GM12878 (cell line): ENCODE results near the gene FUCA2. TPM values are rescaled to one million over a fixed set of nuclear protein-coding genes. Genes with fewer than 3 reads are reported as not detected.

ENCODE experiments used
- ATAC-seq: fragments of 200-7000 bp; cut with Tn5 transposase; 3 replicates; pipeline ENCODE4 v1.9.1; 2020; ENCODE audit warnings: mild to moderate bottlenecking, moderate library complexity
- BruUV-seq: library from RNA; stranded (reverse); fragments of 400-500 nt; replicated peaks from 2 replicates; lab custom pipeline; 2021; lab: Mats Ljungman, UMichigan
- CTCF ChIA-PET: fragments of 300-600 bp; sonication (Branson Sonifier 250); formaldehyde crosslinking; extraction: SDS; loops from one replicate; lab custom pipeline; 2021; ENCODE audit warnings: inconsistent platforms; lab: Yijun Ruan, JAX
- POLR2A ChIA-PET: fragments of 350-600 bp; formaldehyde crosslinking; extraction: SDS; loops from one replicate; lab custom pipeline; 2021; ENCODE audit warnings: inconsistent platforms; lab: Charles Lee
- RAD21 ChIA-PET: fragments of 300-600 bp; sonication (Branson Sonifier 250); formaldehyde crosslinking; loops from one replicate; lab custom pipeline; 2023; ENCODE audit warnings: antibody characterized with exemption; ENCODE audit not compliant: unreplicated experiment; lab: Charles Lee
- SMC1A ChIA-PET: fragments of 300-600 bp; sonication (Branson Sonifier 250); formaldehyde crosslinking; loops from one replicate; lab custom pipeline; 2023; ENCODE audit not compliant: unreplicated experiment, uncharacterized antibody; lab: Charles Lee
- DNase-seq: peaks from one replicate; pipeline ENCODE4 v3.0.0-alpha.2; 2011; ENCODE audit warnings: low read depth, low spot score
- FAIRE-seq: peaks from 3 replicates; lab custom pipeline; 2011; peaks lifted over from hg19 to GRCh38; lab: Jason Lieb, UNC
- H2AFZ ChIP-seq: 2 replicates; pipeline ENCODE4 v1.6.0; 2011; ENCODE audit warnings: low read depth, low read length, control low read depth; ENCODE audit not compliant: control insufficient read depth
- H3K27ac ChIP-seq: 2 replicates; pipeline ENCODE4 v1.5.1; 2011; ENCODE audit warnings: control low read depth; ENCODE audit not compliant: control insufficient read depth, insufficient read depth
- H3K27me3 ChIP-seq, 2 experiments: replicated peaks in 1 of 2; 2 replicates each; pipeline versions ENCODE4 v1.6.0 to v1.6.1; 2011; ENCODE audit warnings: low read length in 1 of 2; ENCODE audit not compliant: control insufficient read depth in 2 of 2, insufficient read depth in 2 of 2
- H3K36me3 ChIP-seq, 2 experiments: 2 replicates each; pipeline ENCODE4 v1.5.1; 2011; ENCODE audit warnings: low read length in 1 of 2; ENCODE audit not compliant: control insufficient read depth in 2 of 2, insufficient read depth in 2 of 2
- H3K4me1 ChIP-seq: 2 replicates; pipeline ENCODE4 v1.6.1; 2011; ENCODE audit warnings: mild to moderate bottlenecking, low read length, moderate library complexity, mixed read lengths; ENCODE audit not compliant: control insufficient read depth, insufficient read depth
- H3K4me2 ChIP-seq: 2 replicates; pipeline ENCODE4 v1.6.0; 2011; ENCODE audit warnings: control low read depth; ENCODE audit not compliant: control insufficient read depth, insufficient read depth
- H3K4me3 ChIP-seq: fragments of 200-600 bp; sonication (generic); 2 replicates; pipeline ENCODE4 v1.5.1; 2016
- H3K79me2 ChIP-seq: 2 replicates; pipeline ENCODE4 v1.6.0; 2011; ENCODE audit warnings: low read length; ENCODE audit not compliant: control insufficient read depth, insufficient read depth
- H3K9ac ChIP-seq: 2 replicates; pipeline ENCODE4 v1.8.0; 2011; ENCODE audit warnings: low read length, control low read depth, mixed read lengths; ENCODE audit not compliant: control insufficient read depth, insufficient read depth
- H3K9me3 ChIP-seq: replicated peaks from 3 replicates; pipeline ENCODE4 v1.5.1; 2011; ENCODE audit warnings: mild to moderate bottlenecking, low read length; ENCODE audit not compliant: control insufficient read depth, insufficient read depth
- H4K20me1 ChIP-seq: 2 replicates; pipeline ENCODE4 v1.6.0; 2011; ENCODE audit not compliant: control insufficient read depth, insufficient read depth
- ASH2L ChIP-seq: fragments of 300-600, 200-600 bp; sonication (generic); IDR thresholded peaks from 2 replicates; pipeline ENCODE4 v1.6.1; 2017; ENCODE audit warnings: low read depth, mild to moderate bottlenecking, borderline replicate concordance
- CBX5 ChIP-seq: sonication (generic); IDR thresholded peaks from 2 replicates; pipeline ENCODE4 v1.6.1; 2016; ENCODE audit warnings: low read depth, moderate library complexity, mild to moderate bottlenecking, inconsistent platforms
- ESRRA ChIP-seq: IDR thresholded peaks from 2 replicates; pipeline ENCODE4 v1.6.1; 2012; ENCODE audit warnings: mild to moderate bottlenecking, low read length, improper control_type of control experiment
- IKZF1 ChIP-seq: fragments of 450-650 bp; conservative IDR thresholded peaks from 2 replicates; pipeline ENCODE4 v1.6.1; 2017; ENCODE audit warnings: antibody characterized with exemption, mild to moderate bottlenecking
- PAX8 ChIP-seq: fragments of 450-650 bp; IDR thresholded peaks from 2 replicates; pipeline ENCODE4 v1.6.1; 2017; ENCODE audit warnings: mild to moderate bottlenecking, moderate library complexity
- POLR2AphosphoS2 ChIP-seq: IDR thresholded peaks from 2 replicates; pipeline ENCODE4 v1.6.1; 2011; ENCODE audit warnings: low read depth, mild to moderate bottlenecking, low read length, improper control_type of control experiment, moderate library complexity
- RAD51 ChIP-seq: fragments of 450-650 bp; IDR thresholded peaks from 2 replicates; pipeline ENCODE4 v1.6.1; 2016; ENCODE audit warnings: moderate library complexity, mild to moderate bottlenecking, inconsistent platforms
- RBBP5 ChIP-seq: fragments of 200-600 bp; sonication (generic); conservative IDR thresholded peaks from 2 replicates; pipeline ENCODE4 v1.6.1; 2016
- TAF1 ChIP-seq: IDR thresholded peaks from 2 replicates; pipeline ENCODE4 v1.6.1; 2011; ENCODE audit warnings: mild to moderate bottlenecking, low read depth, low read length, borderline replicate concordance
- TCF7 ChIP-seq: IDR thresholded peaks from 2 replicates; pipeline ENCODE4 v1.6.1; 2014; ENCODE audit warnings: antibody characterized with exemption, borderline replicate concordance
- YBX1 ChIP-seq: fragments of 450-650 bp; IDR thresholded peaks from 2 replicates; pipeline ENCODE4 v1.6.1; 2016; ENCODE audit warnings: antibody characterized with exemption
- YY1 ChIP-seq: IDR thresholded peaks from 2 replicates; pipeline ENCODE4 v1.6.1; 2011; ENCODE audit warnings: low read depth, mild to moderate bottlenecking, low read length
- ZSCAN29 ChIP-seq: fragments of 450-650 bp; IDR thresholded peaks from 2 replicates; pipeline ENCODE4 v1.6.1; 2017; ENCODE audit warnings: mild to moderate bottlenecking, moderate library complexity
- WGBS: methylation state at CpG from one replicate; pipeline ENCODE4 v1.1.6; 2016; ENCODE audit warnings: low lambda C conversion rate; ENCODE audit not compliant: insufficient replicate concordance, insufficient coverage; ENCODE audit errors: missing lambda C conversion rate; 5-methylcytosine and 5-hydroxymethylcytosine counted together
- in situ Hi-C: fragments of 300-500 bp; cut with MboI; formaldehyde crosslinking; loops from 9 replicates; pipeline ENCODE4 v1.14.3; 2018; ENCODE audit warnings: mixed read lengths
- intact Hi-C: fragments of 100-400 bp; cut with micrococcal nuclease; formaldehyde crosslinking; loops from one replicate; pipeline ENCODE4 v1.14.2; 2022; ENCODE audit not compliant: unreplicated experiment
- polyA plus RNA-seq, 11 experiments: library from polyadenylated mRNA; depleted of rRNA in 4 of 11; unstranded in 6 of 11; stranded (reverse) in 5 of 11; fragments of >200 nt; fragmentation: Nextera tagmentation in 4 of 11; fragmentation: Illumina TruSeq in 1 of 11; extraction: Ambion mirVana in 4 of 11; extraction: Trizol in 1 of 11; gene quantifications; 1 replicate in 1 of 11; 2 replicates in 10 of 11; pipeline versions ENCODE4 v1.2.1 to v1.2.3, GENCODE V29; 2011 to 2016; ENCODE audit warnings: inconsistent platforms in 2 of 11, missing spikeins in 2 of 11, low read depth in 1 of 11
- total RNA-seq, 4 experiments: library from RNA; depleted of rRNA in 3 of 4; stranded (reverse); fragments of >200 nt in 3 of 4; fragmentation: Illumina TruSeq in 1 of 4; extraction: Trizol in 1 of 4; gene quantifications; 2 replicates each; pipeline versions ENCODE4 v1.2.1 to v1.2.3, GENCODE V29; 2013 to 2021
- TF ChIP-seq, protein P1 (sequence below): IDR thresholded peaks from 2 replicates; pipeline ENCODE4 v1.6.1; 2012; ENCODE audit warnings: low read length, inconsistent platforms
- TF ChIP-seq, protein P2 (sequence below): fragments of 150-350 bp; IDR thresholded peaks from 2 replicates; pipeline ENCODE4 v1.6.1; 2014; ENCODE audit warnings: mild to moderate bottlenecking, low read depth, low read length
- TF ChIP-seq, protein P3 (sequence below): fragments of 450-650 bp; formaldehyde crosslinking; IDR thresholded peaks from 2 replicates; pipeline ENCODE4 v1.4.0; 2020; ENCODE audit warnings: mild to moderate bottlenecking, moderate library complexity

FUCA2 gene
- total and polyA plus RNA-seq, 10 of the 15 experiments (the other 5 are each of a cell fraction or from before 2014, with no cell fraction given) = 5.7 to 36.2 (median 21.5) TPM

DNA sequence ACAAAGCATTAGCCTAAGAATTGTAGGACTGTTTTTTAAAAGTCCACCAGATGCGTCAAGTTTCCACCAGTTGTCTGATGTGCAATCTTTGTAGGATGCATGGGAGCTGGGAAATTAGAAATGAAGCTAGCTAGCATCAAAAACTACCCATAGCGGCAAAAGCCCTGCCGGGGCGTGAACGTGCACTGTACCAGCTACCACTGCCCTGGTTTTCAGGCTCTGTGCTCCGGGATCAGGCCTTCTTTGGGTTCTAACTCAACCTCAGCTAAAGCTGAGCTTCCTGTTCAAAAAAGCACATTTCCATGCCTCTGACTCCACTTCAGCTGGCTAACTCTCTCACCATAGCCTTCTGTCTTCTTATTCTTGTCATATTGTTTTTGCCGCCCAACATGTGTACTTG is 26.9 kb upstream of the FUCA2 start (continued):
- TF ChIP-seq, protein P1, sequence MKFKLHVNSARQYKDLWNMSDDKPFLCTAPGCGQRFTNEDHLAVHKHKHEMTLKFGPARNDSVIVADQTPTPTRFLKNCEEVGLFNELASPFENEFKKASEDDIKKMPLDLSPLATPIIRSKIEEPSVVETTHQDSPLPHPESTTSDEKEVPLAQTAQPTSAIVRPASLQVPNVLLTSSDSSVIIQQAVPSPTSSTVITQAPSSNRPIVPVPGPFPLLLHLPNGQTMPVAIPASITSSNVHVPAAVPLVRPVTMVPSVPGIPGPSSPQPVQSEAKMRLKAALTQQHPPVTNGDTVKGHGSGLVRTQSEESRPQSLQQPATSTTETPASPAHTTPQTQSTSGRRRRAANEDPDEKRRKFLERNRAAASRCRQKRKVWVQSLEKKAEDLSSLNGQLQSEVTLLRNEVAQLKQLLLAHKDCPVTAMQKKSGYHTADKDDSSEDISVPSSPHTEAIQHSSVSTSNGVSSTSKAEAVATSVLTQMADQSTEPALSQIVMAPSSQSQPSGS = no peak
- TF ChIP-seq YY1 (no peak), ZSCAN29 (no peak), TAF1 (no peak), IKZF1 (no peak), RBBP5 (no peak), CBX5 (no peak), PAX8 (no peak)
- TF ChIP-seq, protein P2, sequence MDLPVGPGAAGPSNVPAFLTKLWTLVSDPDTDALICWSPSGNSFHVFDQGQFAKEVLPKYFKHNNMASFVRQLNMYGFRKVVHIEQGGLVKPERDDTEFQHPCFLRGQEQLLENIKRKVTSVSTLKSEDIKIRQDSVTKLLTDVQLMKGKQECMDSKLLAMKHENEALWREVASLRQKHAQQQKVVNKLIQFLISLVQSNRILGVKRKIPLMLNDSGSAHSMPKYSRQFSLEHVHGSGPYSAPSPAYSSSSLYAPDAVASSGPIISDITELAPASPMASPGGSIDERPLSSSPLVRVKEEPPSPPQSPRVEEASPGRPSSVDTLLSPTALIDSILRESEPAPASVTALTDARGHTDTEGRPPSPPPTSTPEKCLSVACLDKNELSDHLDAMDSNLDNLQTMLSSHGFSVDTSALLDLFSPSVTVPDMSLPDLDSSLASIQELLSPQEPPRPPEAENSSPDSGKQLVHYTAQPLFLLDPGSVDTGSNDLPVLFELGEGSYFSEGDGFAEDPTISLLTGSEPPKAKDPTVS = no peak

DNA sequence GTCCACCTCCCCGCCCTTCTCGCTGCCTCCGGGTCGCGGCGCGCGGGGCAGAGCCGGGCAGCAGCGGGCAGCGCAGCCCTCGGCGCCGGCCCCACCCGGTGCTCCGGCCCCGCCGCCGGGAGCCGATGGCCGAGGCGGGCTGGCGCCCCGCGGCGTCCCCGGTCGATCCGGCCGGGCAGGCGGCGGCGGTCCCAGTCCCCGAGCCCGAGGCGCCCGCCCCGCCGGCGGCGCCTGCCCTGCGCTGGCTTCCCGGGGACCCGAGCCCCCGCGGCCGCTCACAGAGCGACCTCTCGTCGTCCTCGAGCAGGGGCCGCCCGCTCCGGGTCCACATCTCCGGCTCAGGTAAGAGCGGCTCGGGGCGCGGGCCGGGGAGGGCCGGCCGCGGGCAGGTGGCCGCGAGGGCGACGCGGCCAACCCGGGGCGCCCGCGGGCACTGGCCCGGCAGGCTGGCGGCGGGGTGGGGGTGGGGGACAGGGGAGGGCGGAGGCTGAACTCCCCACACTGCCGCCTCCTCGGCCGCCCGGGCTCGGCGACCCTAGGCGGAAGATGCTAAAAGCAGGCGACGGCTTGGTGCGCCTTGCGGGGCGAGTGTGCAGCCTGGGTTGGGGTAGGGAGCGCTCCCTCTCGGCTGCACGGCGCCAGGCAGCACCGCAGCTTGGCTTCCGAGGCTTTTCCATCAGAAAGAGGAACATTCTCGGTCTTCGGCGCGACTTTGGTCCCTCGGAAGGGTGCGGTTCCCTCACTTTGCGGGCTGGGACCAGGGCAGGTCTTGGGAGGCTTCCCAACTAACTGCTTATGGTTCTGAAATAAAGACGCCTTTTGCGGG is 25.6 kb upstream of the FUCA2 start:
- peak; percentile 71 for ATAC-seq
- H3K9me3 ChIP-seq = no peaks in the 10 kb centered on the region; the same call in 2 of the 3 replicates
- WGBS = 2% methylated on average over 67 of the region's 103 CpGs
- peak overlapping the region; percentile 86 for H2AFZ ChIP-seq
- no peaks in the 10 kb centered on the region for H4K20me1 ChIP-seq
- in situ Hi-C loops = no loop called here
- POLR2A ChIA-PET = no interaction called here
- SMC1A ChIA-PET = interaction anchor here (1.2 kb wide), 2 partner anchors 10 to 30 kb away, joined by 3 to 4 read pairs; no protein-coding TSS in a partner anchor
- H3K27me3 ChIP-seq = peaks cover 0 to 1% of the 10 kb centered on the region in 2 experiments; a peak in 2 of 4 replicates
- H3K4me1 ChIP-seq = peaks cover 31% of the 10 kb centered on the region
- FAIRE-seq = no peak
- no peaks in the 10 kb centered on the region; the same call in 1 of the 2 replicates for H3K79me2 ChIP-seq
- H3K4me3 ChIP-seq = peak overlapping the region; percentile 80
- RAD21 ChIA-PET = interaction anchor here (0.9 to 2.1 kb wide), 3 partner anchors 24 to 477 kb away, joined by 3 to 8 read pairs (median 4); no protein-coding TSS in a partner anchor
- no peak for DNase-seq
- H3K9ac ChIP-seq = peak overlapping the region; percentile 67
- CTCF ChIA-PET = interaction anchor here (1.1 to 3.2 kb wide), 5 partner anchors 24 to 38 kb away, joined by 3 to 18 read pairs (median 5); partner anchors contain the start of gene FUCA2
- intact Hi-C loops = no loop called here
- H3K27ac ChIP-seq = peak overlapping the region; percentile 24; the same call in 1 of the 2 replicates
- BruUV-seq = no TSS peak
- peak overlapping the region; percentile 93 for H3K4me2 ChIP-seq
- H3K36me3 ChIP-seq = no peaks in the 10 kb centered on the region
- TF ChIP-seq RBBP5 = no peak
- no peak for TF ChIP-seq YBX1
- TF ChIP-seq ASH2L = no peak
- no peak for TF ChIP-seq ESRRA
- TF ChIP-seq RAD51 = no peak
- no peak for TF ChIP-seq TCF7
- TF ChIP-seq, protein P3, sequence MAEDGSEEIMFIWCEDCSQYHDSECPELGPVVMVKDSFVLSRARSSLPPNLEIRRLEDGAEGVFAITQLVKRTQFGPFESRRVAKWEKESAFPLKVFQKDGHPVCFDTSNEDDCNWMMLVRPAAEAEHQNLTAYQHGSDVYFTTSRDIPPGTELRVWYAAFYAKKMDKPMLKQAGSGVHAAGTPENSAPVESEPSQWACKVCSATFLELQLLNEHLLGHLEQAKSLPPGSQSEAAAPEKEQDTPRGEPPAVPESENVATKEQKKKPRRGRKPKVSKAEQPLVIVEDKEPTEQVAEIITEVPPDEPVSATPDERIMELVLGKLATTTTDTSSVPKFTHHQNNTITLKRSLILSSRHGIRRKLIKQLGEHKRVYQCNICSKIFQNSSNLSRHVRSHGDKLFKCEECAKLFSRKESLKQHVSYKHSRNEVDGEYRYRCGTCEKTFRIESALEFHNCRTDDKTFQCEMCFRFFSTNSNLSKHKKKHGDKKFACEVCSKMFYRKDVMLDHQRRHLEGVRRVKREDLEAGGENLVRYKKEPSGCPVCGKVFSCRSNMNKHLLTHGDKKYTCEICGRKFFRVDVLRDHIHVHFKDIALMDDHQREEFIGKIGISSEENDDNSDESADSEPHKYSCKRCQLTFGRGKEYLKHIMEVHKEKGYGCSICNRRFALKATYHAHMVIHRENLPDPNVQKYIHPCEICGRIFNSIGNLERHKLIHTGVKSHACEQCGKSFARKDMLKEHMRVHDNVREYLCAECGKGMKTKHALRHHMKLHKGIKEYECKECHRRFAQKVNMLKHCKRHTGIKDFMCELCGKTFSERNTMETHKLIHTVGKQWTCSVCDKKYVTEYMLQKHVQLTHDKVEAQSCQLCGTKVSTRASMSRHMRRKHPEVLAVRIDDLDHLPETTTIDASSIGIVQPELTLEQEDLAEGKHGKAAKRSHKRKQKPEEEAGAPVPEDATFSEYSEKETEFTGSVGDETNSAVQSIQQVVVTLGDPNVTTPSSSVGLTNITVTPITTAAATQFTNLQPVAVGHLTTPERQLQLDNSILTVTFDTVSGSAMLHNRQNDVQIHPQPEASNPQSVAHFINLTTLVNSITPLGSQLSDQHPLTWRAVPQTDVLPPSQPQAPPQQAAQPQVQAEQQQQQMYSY (CRISPR knock-in tag) = no peak
- TF ChIP-seq POLR2AphosphoS2 = no peak
